ENCODE measurements around the gene PRDM16. TPM values are rescaled to one million over a fixed set of nuclear protein-coding genes. Genes with fewer than 3 reads are reported as not detected.

PRDM16 gene
- total RNA-seq (2012; rRNA removed) (not detected in 2 replicates), polyA plus RNA-seq (2012; rRNA removed) (0.02 and 0.06 TPM in 2 replicates), Bru-seq, nascent RNA (percentile 6 among the genes with signal in this experiment), BruChase-seq, experiment 1, labeled RNA remaining after a 6-hour chase (percentile 3 among the genes with signal in this experiment), BruChase-seq, experiment 2, labeled RNA remaining after a 2-hour chase (percentile 5 among the genes with signal in this experiment)
- 0.01 TPM in 2 replicates for polyA plus RNA-seq (2012; cell fraction: cytosol; rRNA removed)
- polyA plus RNA-seq (2012; cell fraction: nucleus; rRNA removed; ENCODE audit: low replicate concordance): 0.03 and 0.05 TPM in 2 replicates
- long read RNA-seq: 0 reads

DNA sequence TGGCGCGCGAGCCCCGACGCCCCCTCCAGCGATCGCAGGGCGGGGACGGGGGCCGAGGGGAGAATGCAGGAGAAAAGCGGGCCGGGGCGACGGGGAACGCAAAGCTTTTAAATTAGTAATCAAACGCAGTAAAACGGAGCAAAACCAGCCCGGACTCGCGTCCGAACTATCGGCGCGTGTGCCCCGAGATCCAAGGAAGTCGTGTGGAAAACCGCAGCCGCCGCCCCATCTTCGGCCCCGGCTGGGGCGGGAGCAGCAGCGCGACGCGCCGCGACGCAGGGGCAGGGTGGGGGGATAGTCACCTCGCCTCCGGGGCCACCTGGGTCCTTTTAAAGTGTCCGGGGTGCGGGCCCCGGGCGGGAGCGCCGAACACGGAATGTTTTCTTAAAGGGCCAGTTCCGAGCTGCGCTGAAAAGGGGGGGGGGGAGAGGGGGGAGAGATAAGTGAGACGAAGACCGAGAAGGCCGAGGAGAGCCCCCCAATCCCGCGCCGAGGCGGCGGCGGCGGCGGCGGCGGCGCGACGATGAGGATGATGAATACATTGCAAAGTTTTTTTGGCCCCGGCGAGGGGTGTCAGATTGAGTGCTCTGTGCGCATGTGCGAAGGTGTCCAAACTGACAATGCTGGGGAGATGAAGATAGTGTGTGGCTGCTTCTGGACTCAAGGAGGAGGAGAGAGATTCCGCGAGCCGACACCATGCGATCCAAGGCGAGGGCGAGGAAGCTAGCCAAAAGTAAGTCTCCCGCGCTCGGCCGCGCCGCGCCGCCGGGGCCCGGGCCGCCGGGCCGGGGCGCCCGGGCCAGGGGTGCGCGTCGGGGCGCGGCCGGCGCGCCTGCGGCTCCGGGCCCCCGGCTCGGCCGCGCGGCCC is at the start of gene PRDM16:
Gene PRDM16 (plus strand): TSS at position 640 of the 868 bp plus-strand sequence. CDS start 57 bp downstream, at position 697.
- POLR2A ChIA-PET (ENCODE audit: unreplicated experiment): no interaction called here
- Histone ChIP-seq H3K4ac (ENCODE audit: low read depth, low read length) (no peak within 1 kb of the TSS), H2AFZ (replicated peaks; ENCODE audit: low read length, poor library complexity) (peak within 1 kb of the TSS; percentile 74), H2BK20ac (ENCODE audit: low read depth, low read length) (no peak within 1 kb of the TSS), H3K4me1 (ENCODE audit: control insufficient read depth, insufficient read depth, low read length) (peaks cover 2% of the 10 kb centered on the region; the same call in 1 of the 2 replicates), H4K8ac (ENCODE audit: low read depth in 2 of 2, low read length in 2 of 2) (no peak within 1 kb of the TSS), H3K27ac (ENCODE audit: insufficient read depth, low read length) (no peak within 1 kb of the TSS), H3K4me3 (ENCODE audit: insufficient read depth, low read depth, low read length) (peak within 1 kb of the TSS; percentile 48), H3K36me3 (ENCODE audit: control insufficient read depth, insufficient read depth, low read length) (no peaks in the 10 kb centered on the region), H3K14ac (replicated peaks; ENCODE audit: low read depth, low read length) (no peak within 1 kb of the TSS), H3K18ac (ENCODE audit: low read depth, low read length) (no peak within 1 kb of the TSS), H4K5ac (ENCODE audit: low read depth, low read length) (no peak within 1 kb of the TSS), H3K27me3 (ENCODE audit: control insufficient read depth, insufficient read depth, low read length) (peaks cover 78% of the 10 kb centered on the region), H3K9ac (ENCODE audit: low read depth, low read length) (no peak within 1 kb of the TSS), H2BK120ac (ENCODE audit: low read depth, low read length) (no peak within 1 kb of the TSS), H3K9me1 (ENCODE audit: insufficient read depth, low read length) (no peaks in the 10 kb centered on the region), H3K4me2 (ENCODE audit: low read depth, low read length) (peak within 1 kb of the TSS; percentile 75; the same call in 1 of the 2 replicates), H4K91ac (ENCODE audit: insufficient read depth, low read depth, low read length) (no peak within 1 kb of the TSS), H2AK5ac (ENCODE audit: low read depth, low read length) (no peak within 1 kb of the TSS), H3K79me1 (ENCODE audit: low read depth in 1 of 2, low read length in 2 of 2) (no peaks in the 10 kb centered on the region), H3K9me3 (ENCODE audit: control insufficient read depth, insufficient read depth, low read length) (no peaks in the 10 kb centered on the region), H3K56ac (ENCODE audit: extremely low read depth, insufficient read depth, low read length) (no peak within 1 kb of the TSS), H2BK5ac (ENCODE audit: low read depth, low read length, poor library complexity, severe bottlenecking) (no peak within 1 kb of the TSS), H2AK9ac (replicated peaks; ENCODE audit: low read depth, low read length, poor library complexity) (no peak within 1 kb of the TSS), H3K23ac (ENCODE audit: low read depth, low read length) (no peak within 1 kb of the TSS), H2BK15ac (ENCODE audit: low read depth, low read length) (no peak within 1 kb of the TSS), H4K20me1 (ENCODE audit: insufficient read depth, low read length) (no peaks in the 10 kb centered on the region)
- in situ Hi-C loops (cut with MboI; ENCODE audit: low sequenced_read_pairs): loop anchor here (25.0 kb wide), 1 partner anchor 631 kb away; no protein-coding TSS in a partner anchor
- TF ChIP-seq MAZ (IDR thresholded peaks at IDR 0.05; ENCODE audit: borderline replicate concordance, low read depth, low read length) (no peak), RAD21 (IDR thresholded peaks at IDR 0.05; ENCODE audit: low read length) (no peak), FOS (IDR thresholded peaks at IDR 0.05; ENCODE audit: low read depth, low read length) (no peak), CHD1 (IDR thresholded peaks at IDR 0.05; ENCODE audit: low read depth, low read length) (no peak), MXI1 (IDR thresholded peaks at IDR 0.05; ENCODE audit: borderline replicate concordance, low read depth, low read length) (no peak), MAFK (IDR thresholded peaks at IDR 0.05; ENCODE audit: low read depth, low read length) (no peak), SMC3 (IDR thresholded peaks at IDR 0.05; ENCODE audit: low read depth, low read length) (no peak), POLR2A (IDR thresholded peaks at IDR 0.05; ENCODE audit: low read depth, low read length) (no peak), RCOR1 (IDR thresholded peaks at IDR 0.05; ENCODE audit: insufficient replicate concordance, low read length) (no peak), NFE2L2 (IDR thresholded peaks at IDR 0.05; ENCODE audit: low read depth, low read length) (no peak), RFX5 (IDR thresholded peaks at IDR 0.05; ENCODE audit: low read depth, low read length) (no peak)
- TF ChIP-seq, protein P1, sequence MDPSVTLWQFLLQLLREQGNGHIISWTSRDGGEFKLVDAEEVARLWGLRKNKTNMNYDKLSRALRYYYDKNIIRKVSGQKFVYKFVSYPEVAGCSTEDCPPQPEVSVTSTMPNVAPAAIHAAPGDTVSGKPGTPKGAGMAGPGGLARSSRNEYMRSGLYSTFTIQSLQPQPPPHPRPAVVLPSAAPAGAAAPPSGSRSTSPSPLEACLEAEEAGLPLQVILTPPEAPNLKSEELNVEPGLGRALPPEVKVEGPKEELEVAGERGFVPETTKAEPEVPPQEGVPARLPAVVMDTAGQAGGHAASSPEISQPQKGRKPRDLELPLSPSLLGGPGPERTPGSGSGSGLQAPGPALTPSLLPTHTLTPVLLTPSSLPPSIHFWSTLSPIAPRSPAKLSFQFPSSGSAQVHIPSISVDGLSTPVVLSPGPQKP (IDR thresholded peaks at IDR 0.05; ENCODE audit: borderline replicate concordance, low read depth, low read length): no peak
- TF ChIP-seq, protein P2, sequence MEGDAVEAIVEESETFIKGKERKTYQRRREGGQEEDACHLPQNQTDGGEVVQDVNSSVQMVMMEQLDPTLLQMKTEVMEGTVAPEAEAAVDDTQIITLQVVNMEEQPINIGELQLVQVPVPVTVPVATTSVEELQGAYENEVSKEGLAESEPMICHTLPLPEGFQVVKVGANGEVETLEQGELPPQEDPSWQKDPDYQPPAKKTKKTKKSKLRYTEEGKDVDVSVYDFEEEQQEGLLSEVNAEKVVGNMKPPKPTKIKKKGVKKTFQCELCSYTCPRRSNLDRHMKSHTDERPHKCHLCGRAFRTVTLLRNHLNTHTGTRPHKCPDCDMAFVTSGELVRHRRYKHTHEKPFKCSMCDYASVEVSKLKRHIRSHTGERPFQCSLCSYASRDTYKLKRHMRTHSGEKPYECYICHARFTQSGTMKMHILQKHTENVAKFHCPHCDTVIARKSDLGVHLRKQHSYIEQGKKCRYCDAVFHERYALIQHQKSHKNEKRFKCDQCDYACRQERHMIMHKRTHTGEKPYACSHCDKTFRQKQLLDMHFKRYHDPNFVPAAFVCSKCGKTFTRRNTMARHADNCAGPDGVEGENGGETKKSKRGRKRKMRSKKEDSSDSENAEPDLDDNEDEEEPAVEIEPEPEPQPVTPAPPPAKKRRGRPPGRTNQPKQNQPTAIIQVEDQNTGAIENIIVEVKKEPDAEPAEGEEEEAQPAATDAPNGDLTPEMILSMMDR (conservative IDR thresholded peaks at IDR 0.05; ENCODE audit: low read depth, low read length): no peak
- DNase-seq: peak; percentile 3
- CTCF ChIA-PET: no interaction called here
- BruUV-seq (replicated peaks): no TSS peak
- peak; percentile 8; the same call in 1 of the 2 replicates for ATAC-seq (ENCODE audit: low read depth)
- intact Hi-C loops (cut with micrococcal nuclease): loop anchor here (1.0 to 10.0 kb wide), 2 partner anchors 246 to 356 kb away; no protein-coding TSS in a partner anchor
- 3% methylated on average over 43 of the region's 106 CpGs; no CpG with 5 or more reads in 1 of the 2 experiments for WGBS, 2 experiments (ENCODE audit: extremely low coverage in 2 of 2, insufficient read length in 1 of 2)
- dilution Hi-C loops (cut with HindIII; ENCODE audit: low sequenced_read_pairs, unreplicated experiment): no loop called here
